IPS DF 6.9 (cell line): ENCODE results near the gene TSC22D4.

Experiments
- DNase-seq: peaks from one replicate; pipeline ENCODE4 v3.0.0-alpha.2; 2013; ENCODE audit warnings: low read depth, low spot score
- H3K27ac ChIP-seq: one replicate; pipeline ENCODE4 v1.5.1; 2013; ENCODE audit warnings: low read length, control low read depth
- H3K27me3 ChIP-seq: 2 replicates; pipeline ENCODE4 v1.6.1; 2013; ENCODE audit warnings: mild to moderate bottlenecking, low read length; ENCODE audit not compliant: control insufficient read depth, insufficient read depth
- H3K36me3 ChIP-seq: 2 replicates; pipeline ENCODE4 v1.6.1; 2013; ENCODE audit warnings: low read length; ENCODE audit not compliant: control insufficient read depth, insufficient read depth
- H3K4me1 ChIP-seq: 2 replicates; pipeline ENCODE4 v1.6.1; 2013; ENCODE audit warnings: low read length; ENCODE audit not compliant: control insufficient read depth, insufficient read depth
- H3K4me3 ChIP-seq: 2 replicates; pipeline ENCODE4 v1.5.1; 2013; ENCODE audit warnings: mild to moderate bottlenecking, low read length
- H3K9me3 ChIP-seq: 2 replicates; pipeline ENCODE4 v1.6.1; 2013; ENCODE audit warnings: low read length, inconsistent platforms; ENCODE audit not compliant: control insufficient read depth, insufficient read depth
- WGBS: extraction: QIAGEN DNeasy Blood & Tissue Kit; methylation state at CpG from one replicate; pipeline ENCODE4 v1.1.7; 2013; ENCODE audit warnings: mixed read lengths, missing lambda C conversion rate; ENCODE audit not compliant: insufficient read length, insufficient coverage; 5-methylcytosine and 5-hydroxymethylcytosine counted together

Gene TSC22D4

GRCh38 chr7:100427762-100428198, 51.2 kb downstream of the TSC22D4 start:
- no peak overlapping the region for H3K27ac ChIP-seq
- H3K4me1 ChIP-seq: peaks cover 6% of the 10 kb centered on the region
- peaks cover 5% of the 10 kb centered on the region for H3K36me3 ChIP-seq
- WGBS: no CpG with 5 or more reads among the region's 16 CpGs
- no peaks in the 10 kb centered on the region for H3K9me3 ChIP-seq
- peaks cover 4% of the 10 kb centered on the region; the same call in 1 of the 2 replicates for H3K27me3 ChIP-seq
- DNase-seq: no peak
- H3K4me3 ChIP-seq: peak overlapping the region; percentile 1; the same call in 1 of the 2 replicates

DNA sequence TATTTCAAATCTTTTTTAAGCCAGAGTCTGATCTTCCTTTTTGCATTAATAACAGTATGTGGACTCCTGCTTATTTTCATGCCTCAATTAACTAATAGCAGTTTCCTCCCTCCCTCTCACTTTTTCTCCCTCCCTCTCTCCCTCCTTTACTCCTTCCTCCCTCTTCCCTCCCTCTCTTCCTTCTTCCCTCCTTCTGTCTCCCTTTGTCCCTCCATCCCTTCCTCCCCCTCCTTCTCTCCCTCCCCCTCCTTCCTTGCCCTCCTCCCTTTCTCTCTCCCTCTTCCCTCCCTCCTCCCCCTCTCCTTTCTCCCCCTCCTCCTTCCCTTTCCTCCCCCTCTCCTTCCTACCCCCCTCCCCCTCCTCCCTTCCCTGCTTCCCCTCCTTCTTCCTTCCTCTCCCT, 52.5 kb downstream of the TSC22D4 start:
- no peak for DNase-seq
- Histone ChIP-seq H3K36me3 (peaks cover 3% of the 10 kb centered on the region; the same call in 1 of the 2 replicates), H3K4me1 (peaks cover 6% of the 10 kb centered on the region), H3K9me3 (no peaks in the 10 kb centered on the region), H3K4me3 (no peak overlapping the region), H3K27me3 (peaks cover 4% of the 10 kb centered on the region; the same call in 1 of the 2 replicates), H3K27ac (no peak overlapping the region)

DNA sequence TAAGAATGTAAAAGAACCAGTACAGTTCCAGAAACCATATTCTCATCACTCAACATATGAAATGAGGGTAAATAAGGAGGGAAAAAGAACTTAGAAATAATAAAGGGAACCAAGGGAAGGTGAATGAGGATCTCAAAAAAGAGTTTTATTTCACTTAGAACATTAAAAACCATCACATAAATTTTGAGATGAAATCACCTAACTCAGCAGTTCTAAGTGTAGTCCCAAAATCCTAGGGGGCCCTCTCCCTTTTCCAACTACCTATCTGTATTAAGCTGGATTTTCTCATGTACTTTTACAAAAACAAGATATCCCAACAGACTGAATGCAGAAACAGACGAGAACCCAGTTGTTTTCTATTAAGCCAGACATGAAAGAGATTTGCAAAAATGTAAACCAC, 53.7 kb downstream of the TSC22D4 start:
- DNase-seq: no peak
- WGBS: no CpG with 5 or more reads among the region's 1 CpG
- Histone ChIP-seq H3K4me3 (no peak overlapping the region), H3K27ac (no peak overlapping the region), H3K9me3 (no peaks in the 10 kb centered on the region), H3K36me3 (no peaks in the 10 kb centered on the region), H3K4me1 (no peaks in the 10 kb centered on the region), H3K27me3 (peaks cover 4% of the 10 kb centered on the region; the same call in 1 of the 2 replicates)

DNA sequence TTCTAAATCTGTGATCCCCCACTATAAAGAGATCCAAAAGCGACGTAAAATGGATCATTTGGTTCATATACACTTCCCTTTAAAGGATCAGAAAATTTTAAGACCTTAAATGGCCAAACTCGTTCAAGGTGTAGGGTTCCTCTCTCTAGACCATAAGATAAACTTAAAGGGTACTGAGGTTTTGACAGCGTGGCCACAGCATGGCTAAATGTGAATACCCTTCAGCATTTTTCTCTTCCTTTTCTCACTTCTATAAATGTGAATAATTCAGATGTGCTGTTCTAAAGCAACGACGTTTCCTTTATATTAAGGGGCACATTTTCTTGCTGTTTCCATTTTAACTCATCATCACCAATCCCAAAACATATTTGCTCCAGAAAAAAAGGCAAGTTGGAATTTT, 55.7 kb downstream of the TSC22D4 start:
- no peaks in the 10 kb centered on the region for H3K9me3 ChIP-seq
- H3K4me3 ChIP-seq: no peak overlapping the region
- WGBS: no CpG with 5 or more reads among the region's 6 CpGs
- H3K27ac ChIP-seq: no peak overlapping the region
- H3K27me3 ChIP-seq: peaks cover 4% of the 10 kb centered on the region; the same call in 1 of the 2 replicates
- H3K36me3 ChIP-seq: no peaks in the 10 kb centered on the region
- H3K4me1 ChIP-seq: no peaks in the 10 kb centered on the region
- no peak for DNase-seq

- no peaks in the 10 kb centered on the region for H3K27me3 ChIP-seq
- H3K9me3 ChIP-seq: no peaks in the 10 kb centered on the region
- no peaks in the 10 kb centered on the region for H3K4me1 ChIP-seq
- H3K4me3 ChIP-seq: no peak overlapping the region
- DNase-seq: no peak
- no peaks in the 10 kb centered on the region for H3K36me3 ChIP-seq
- WGBS: no CpG with 5 or more reads among the region's 1 CpG
- H3K27ac ChIP-seq: no peak overlapping the region
Measured at GRCh38 chr7:100419660-100420226, 59.3 kb downstream of the TSC22D4 start.

- H3K36me3 ChIP-seq: no peaks in the 10 kb centered on the region
- no peak overlapping the region for H3K27ac ChIP-seq
- WGBS: no CpG with 5 or more reads among the region's 1 CpG
- H3K27me3 ChIP-seq: no peaks in the 10 kb centered on the region
- H3K4me3 ChIP-seq: no peak overlapping the region
- no peak for DNase-seq
- no peaks in the 10 kb centered on the region for H3K9me3 ChIP-seq
- no peaks in the 10 kb centered on the region for H3K4me1 ChIP-seq
Measured at GRCh38 chr7:100418930-100419659, 59.9 kb downstream of the TSC22D4 start.
